AG04450 (cell line): ENCODE results near the gene PDE1C. TPM values are rescaled to one million over a fixed set of nuclear protein-coding genes. Genes with fewer than 3 reads are reported as not detected.

Source experiments
- CTCF ChIA-PET: fragments of 300-600, 350-600 bp; formaldehyde crosslinking; extraction: SDS; loops from one replicate; lab custom pipeline; 2022; ENCODE audit warnings: antibody characterized with exemption, inconsistent platforms; lab: Charles Lee
- POLR2A ChIA-PET: fragments of 350-600 bp; formaldehyde crosslinking; extraction: SDS; loops from one replicate; lab custom pipeline; 2021; ENCODE audit warnings: antibody characterized with exemption, inconsistent platforms; lab: Yijun Ruan, JAX
- DNase-seq: peaks from one replicate; pipeline ENCODE4 v3.0.0-alpha.2; 2011; ENCODE audit warnings: low read depth, low spot score
- H3K27ac ChIP-seq: one replicate; pipeline ENCODE4 v1.5.1; 2012; ENCODE audit warnings: low read depth, low read length, control low read depth
- H3K27me3 ChIP-seq: one replicate; pipeline ENCODE4 v1.6.0; 2012; ENCODE audit warnings: low read length; ENCODE audit not compliant: control insufficient read depth, insufficient read depth
- H3K4me3 ChIP-seq: 2 replicates; pipeline ENCODE4 v1.5.1; 2011; ENCODE audit warnings: mild to moderate bottlenecking, low read depth, low read length, control low read depth
- H3K9me3 ChIP-seq: 2 replicates; pipeline ENCODE4 v1.5.1; 2012; ENCODE audit warnings: low read length; ENCODE audit not compliant: control insufficient read depth, insufficient read depth
- polyA plus RNA-seq: library from polyadenylated mRNA; depleted of rRNA; stranded (reverse); fragments of >200 nt; gene quantifications from 2 replicates; pipeline ENCODE4 v1.2.3, GENCODE V29; 2011
- TF ChIP-seq, protein P1 (sequence below): IDR thresholded peaks from 2 replicates; pipeline ENCODE4 v1.5.1; 2011; ENCODE audit warnings: low read depth, low read length, control low read depth, inconsistent platforms

PDE1C gene
- polyA plus RNA-seq, 1 experiment, result 3.8 TPM

DNA sequence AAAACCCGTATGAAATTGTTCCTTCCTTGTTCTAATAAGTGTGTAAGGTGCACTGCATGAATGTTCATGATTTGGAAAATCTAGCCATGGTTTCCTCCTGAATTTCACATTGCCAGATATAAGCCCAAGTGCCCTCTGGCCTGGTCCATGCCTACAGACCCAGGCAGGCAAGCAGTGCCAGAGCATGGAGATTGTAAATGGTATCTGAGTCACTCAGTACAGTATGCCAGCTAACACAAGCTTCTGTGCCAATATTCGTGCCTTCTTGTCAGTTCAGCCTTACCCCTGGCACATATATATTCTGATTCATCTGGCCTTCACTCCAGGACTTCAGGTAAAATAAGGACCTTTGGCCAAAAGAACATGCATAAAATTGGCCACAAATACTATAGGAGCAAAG is 38.4 kb upstream of the PDE1C start:
- Histone ChIP-seq H3K9me3 (peaks cover 8% of the 10 kb centered on the region; the same call in 1 of the 2 replicates), H3K27ac (no peak overlapping the region), H3K4me3 (no peak overlapping the region), H3K27me3 (no peaks in the 10 kb centered on the region)
- no peak for DNase-seq
- ChIA-PET CTCF (no interaction called here), POLR2A (no interaction called here)
- TF ChIP-seq, protein P1, sequence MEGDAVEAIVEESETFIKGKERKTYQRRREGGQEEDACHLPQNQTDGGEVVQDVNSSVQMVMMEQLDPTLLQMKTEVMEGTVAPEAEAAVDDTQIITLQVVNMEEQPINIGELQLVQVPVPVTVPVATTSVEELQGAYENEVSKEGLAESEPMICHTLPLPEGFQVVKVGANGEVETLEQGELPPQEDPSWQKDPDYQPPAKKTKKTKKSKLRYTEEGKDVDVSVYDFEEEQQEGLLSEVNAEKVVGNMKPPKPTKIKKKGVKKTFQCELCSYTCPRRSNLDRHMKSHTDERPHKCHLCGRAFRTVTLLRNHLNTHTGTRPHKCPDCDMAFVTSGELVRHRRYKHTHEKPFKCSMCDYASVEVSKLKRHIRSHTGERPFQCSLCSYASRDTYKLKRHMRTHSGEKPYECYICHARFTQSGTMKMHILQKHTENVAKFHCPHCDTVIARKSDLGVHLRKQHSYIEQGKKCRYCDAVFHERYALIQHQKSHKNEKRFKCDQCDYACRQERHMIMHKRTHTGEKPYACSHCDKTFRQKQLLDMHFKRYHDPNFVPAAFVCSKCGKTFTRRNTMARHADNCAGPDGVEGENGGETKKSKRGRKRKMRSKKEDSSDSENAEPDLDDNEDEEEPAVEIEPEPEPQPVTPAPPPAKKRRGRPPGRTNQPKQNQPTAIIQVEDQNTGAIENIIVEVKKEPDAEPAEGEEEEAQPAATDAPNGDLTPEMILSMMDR, result no peak

DNA sequence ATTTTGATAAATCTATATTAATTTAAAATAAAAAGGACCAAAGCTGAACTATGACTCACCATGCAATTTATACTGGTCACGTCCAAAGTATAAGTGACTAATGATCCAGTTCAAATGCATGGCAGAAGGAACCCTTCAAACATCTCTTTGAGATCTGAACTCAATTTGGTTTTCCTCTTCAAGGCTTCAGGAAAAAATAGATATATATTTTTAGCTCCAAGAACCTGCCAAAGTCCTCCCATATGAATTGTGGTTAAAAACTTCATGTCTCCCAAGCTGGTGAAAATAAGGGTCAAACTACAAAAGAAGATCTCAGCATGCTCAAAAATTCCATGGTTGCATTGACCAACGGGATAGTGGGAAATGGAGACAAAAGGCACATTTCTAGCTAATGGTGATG is 34.6 kb upstream of the PDE1C start:
- no peak for DNase-seq
- TF ChIP-seq, protein P1, result no peak
- no peak overlapping the region for H3K27ac ChIP-seq
- ChIA-PET CTCF (no interaction called here), POLR2A (no interaction called here)
- H3K27me3 ChIP-seq, result no peaks in the 10 kb centered on the region
- no peak overlapping the region for H3K4me3 ChIP-seq
- H3K9me3 ChIP-seq, result peaks cover 6% of the 10 kb centered on the region; the same call in 1 of the 2 replicates

- Histone ChIP-seq H3K4me3 (no peak overlapping the region), H3K27me3 (no peaks in the 10 kb centered on the region), H3K27ac (no peak overlapping the region), H3K9me3 (peaks cover 6% of the 10 kb centered on the region; the same call in 1 of the 2 replicates)
- TF ChIP-seq, protein P1, result no peak
- ChIA-PET POLR2A (no interaction called here), CTCF (no interaction called here)
- DNase-seq, result no peak
Measured at GRCh38 chr7:32103361-32103760, 33.2 kb upstream of the PDE1C start.

- H3K4me3 ChIP-seq, result no peak overlapping the region
- H3K27me3 ChIP-seq, result no peaks in the 10 kb centered on the region
- ChIA-PET CTCF (no interaction called here), POLR2A (no interaction called here)
- peaks cover 6% of the 10 kb centered on the region for H3K9me3 ChIP-seq
- TF ChIP-seq, protein P1, result no peak
- no peak for DNase-seq
- no peak overlapping the region for H3K27ac ChIP-seq
Measured at GRCh38 chr7:32102432-32102873, 32.2 kb upstream of the PDE1C start.

- TF ChIP-seq, protein P1, result no peak
- Histone ChIP-seq H3K27ac (no peak overlapping the region), H3K9me3 (peaks cover 4% of the 10 kb centered on the region), H3K27me3 (no peaks in the 10 kb centered on the region), H3K4me3 (no peak overlapping the region)
- ChIA-PET CTCF (no interaction called here), POLR2A (no interaction called here)
- no peak for DNase-seq
Measured at GRCh38 chr7:32100407-32100907, 30.2 kb upstream of the PDE1C start.
